T-helper 1 cell (primary cell): ENCODE measurements around the gene BLCAP.
"Not testable (repeated sequence)": the region's sequence is repeated elsewhere in the genome, so short reads cannot be mapped to it uniquely, and the experiment has no call there.

Experiments used
- DNase-seq, 5 donors: peaks; one replicate each; pipeline ENCODE4 v3.0.0-alpha.2; 2012 to 2020

The BLCAP gene

GRCh38 chr20:37479925-37480691 lies 47.6 kb downstream of the BLCAP start:
- no peak for DNase-seq

GRCh38 chr20:37479266-37479665 lies 48.4 kb downstream of the BLCAP start:
- DNase-seq: no peak

- DNase-seq: no peak
These were observed 50.6 kb downstream of the BLCAP start for GRCh38 chr20:37477041-37477440.

GRCh38 chr20:37475252-37475651 lies 52.4 kb downstream of the BLCAP start:
- no peak for DNase-seq

GRCh38 chr20:37474386-37474785 lies 53.3 kb downstream of the BLCAP start:
- DNase-seq: no peak

- no peak for DNase-seq
These were observed 54.3 kb downstream of the BLCAP start for GRCh38 chr20:37473249-37474000.

GRCh38 chr20:37472435-37472834 lies 55.2 kb downstream of the BLCAP start:
- not testable (repeated sequence) for DNase-seq

GRCh38 chr20:37471741-37472235 lies 55.9 kb downstream of the BLCAP start:
- no peak for DNase-seq

- not testable (repeated sequence) for DNase-seq
These were observed 57.5 kb downstream of the BLCAP start for GRCh38 chr20:37470190-37470589.

- no peak for DNase-seq
These were observed 58.1 kb downstream of the BLCAP start for GRCh38 chr20:37469531-37469930.

- DNase-seq: no peak
These were observed 58.8 kb downstream of the BLCAP start for GRCh38 chr20:37468886-37469285.
